H9 (cell line): ENCODE data around the gene LSS. TPM values are rescaled to one million over a fixed set of nuclear protein-coding genes. Genes with fewer than 3 reads are reported as not detected.

Experiments used
- DNase-seq: peaks from one replicate; pipeline ENCODE4 v3.0.0-alpha.2; 2017
- H2AFZ ChIP-seq: one replicate; pipeline ENCODE4 v1.6.1; 2013; ENCODE audit warnings: mild to moderate bottlenecking, low read length, control low read depth, moderate library complexity
- H2AK5ac ChIP-seq: 2 replicates; pipeline ENCODE4 v1.6.1; 2013; ENCODE audit warnings: low read length, control low read depth, mixed read lengths; ENCODE audit not compliant: insufficient read length
- H2BK120ac ChIP-seq: one replicate; pipeline ENCODE4 v1.6.1; 2013; ENCODE audit warnings: low read depth, mild to moderate bottlenecking, low read length, control low read depth, inconsistent platforms; ENCODE audit not compliant: poor library complexity, severe bottlenecking
- H2BK12ac ChIP-seq: 2 replicates; pipeline ENCODE4 v1.6.1; 2013; ENCODE audit warnings: low read length, control low read depth, mixed read lengths, low read depth; ENCODE audit not compliant: insufficient read length
- H2BK15ac ChIP-seq: 2 replicates; pipeline ENCODE4 v1.6.1; 2013; ENCODE audit warnings: low read depth, low read length, control low read depth
- H2BK20ac ChIP-seq: one replicate; pipeline ENCODE4 v1.6.1; 2013; ENCODE audit warnings: low read depth, mild to moderate bottlenecking, low read length, control low read depth, inconsistent platforms; ENCODE audit not compliant: poor library complexity, severe bottlenecking
- H2BK5ac ChIP-seq: 2 replicates; pipeline ENCODE4 v1.6.1; 2013; ENCODE audit warnings: low read length, control low read depth, mixed read lengths; ENCODE audit not compliant: insufficient read length
- H3K14ac ChIP-seq: 2 replicates; pipeline ENCODE4 v1.6.1; 2013; ENCODE audit warnings: low read length, control low read depth; ENCODE audit not compliant: insufficient read depth
- H3K18ac ChIP-seq: 2 replicates; pipeline ENCODE4 v1.6.1; 2013; ENCODE audit warnings: low read depth, mild to moderate bottlenecking, mixed read lengths, low read length, control low read depth; ENCODE audit not compliant: insufficient read length
- H3K23ac ChIP-seq: 2 replicates; pipeline ENCODE4 v1.6.1; 2013; ENCODE audit warnings: low read length, control low read depth, mixed read lengths, low read depth; ENCODE audit not compliant: insufficient read length
- H3K23me2 ChIP-seq: 2 replicates; pipeline ENCODE4 v1.6.1; 2013; ENCODE audit warnings: low read depth, mild to moderate bottlenecking, mixed read lengths, low read length, control low read depth; ENCODE audit not compliant: insufficient read length, poor library complexity, severe bottlenecking
- H3K27ac ChIP-seq: 2 replicates; pipeline ENCODE4 v1.5.1; 2013; ENCODE audit warnings: low read length, control low read depth, mixed read lengths, low read depth; ENCODE audit not compliant: insufficient read length
- H3K27me3 ChIP-seq: 2 replicates; pipeline ENCODE4 v1.6.1; 2013; ENCODE audit warnings: low read length, control low read depth, inconsistent platforms; ENCODE audit not compliant: insufficient read depth
- H3K4ac ChIP-seq: 2 replicates; pipeline ENCODE4 v1.6.1; 2013; ENCODE audit warnings: low read depth, mild to moderate bottlenecking, control low read depth, inconsistent platforms, low read length, moderate library complexity
- H3K4me1 ChIP-seq: 2 replicates; pipeline ENCODE4 v1.6.1; 2013; ENCODE audit warnings: low read length, control low read depth, inconsistent platforms; ENCODE audit not compliant: insufficient read depth
- H3K4me2 ChIP-seq: 2 replicates; pipeline ENCODE4 v1.6.1; 2013; ENCODE audit warnings: low read length, control low read depth, mixed read lengths; ENCODE audit not compliant: insufficient read length, insufficient read depth
- H3K56ac ChIP-seq: 2 replicates; pipeline ENCODE4 v1.6.1; 2013; ENCODE audit warnings: low read depth, mild to moderate bottlenecking, mixed read lengths, low read length, control low read depth; ENCODE audit not compliant: insufficient read length
- H3K79me1 ChIP-seq: 2 replicates; pipeline ENCODE4 v1.6.1; 2013; ENCODE audit warnings: low read depth, mild to moderate bottlenecking, moderate library complexity, low read length, control low read depth, inconsistent platforms; ENCODE audit not compliant: insufficient read depth, poor library complexity, severe bottlenecking
- H3K79me2 ChIP-seq: 2 replicates; pipeline ENCODE4 v1.6.1; 2013; ENCODE audit warnings: low read length, control low read depth, inconsistent platforms; ENCODE audit not compliant: insufficient read depth
- H3K9ac ChIP-seq: 2 replicates; pipeline ENCODE4 v1.6.1; 2013; ENCODE audit warnings: low read length, control low read depth, mixed read lengths; ENCODE audit not compliant: insufficient read length; ENCODE audit errors: extremely low read depth
- H3K9me3 ChIP-seq: one replicate; pipeline ENCODE4 v1.6.1; 2013; ENCODE audit warnings: low read depth, low read length, inconsistent platforms; ENCODE audit not compliant: control insufficient read depth
- H3T11ph ChIP-seq: one replicate; pipeline ENCODE4 v1.6.1; 2013; ENCODE audit warnings: mild to moderate bottlenecking, low read length, control low read depth, inconsistent platforms
- H4K20me1 ChIP-seq: one replicate; pipeline ENCODE4 v1.6.1; 2013; ENCODE audit not compliant: control insufficient read depth, insufficient read length, insufficient read depth
- H4K5ac ChIP-seq: 2 replicates; pipeline ENCODE4 v1.6.1; 2013; ENCODE audit warnings: low read depth, mild to moderate bottlenecking, mixed read lengths, low read length, control low read depth; ENCODE audit not compliant: insufficient read length
- H4K8ac ChIP-seq: replicated peaks from 2 replicates; pipeline ENCODE4 v1.6.1; 2013; ENCODE audit warnings: low read length, control low read depth, mixed read lengths, low read depth; ENCODE audit not compliant: insufficient read length
- H4K91ac ChIP-seq: 2 replicates; pipeline ENCODE4 v1.6.1; 2013; ENCODE audit warnings: low read depth, mild to moderate bottlenecking, moderate library complexity, mixed read lengths, low read length, control low read depth; ENCODE audit not compliant: insufficient read length
- H3K27ac Mint-ChIP-seq, 3 experiments: 2 replicates in 2 of 3; 3 replicates in 1 of 3; pipeline ENCODE4 v1.8.0; 2020 to 2021; ENCODE audit warnings: mixed read lengths in 3 of 3, mild to moderate bottlenecking in 1 of 3, moderate library complexity in 1 of 3
- H3K27me3 Mint-ChIP-seq: 2 replicates; pipeline ENCODE4 v1.8.0; 2021; ENCODE audit warnings: low read depth, mild to moderate bottlenecking, moderate library complexity, mixed read lengths
- H3K36me3 Mint-ChIP-seq, 3 experiments: 2 replicates in 2 of 3; 3 replicates in 1 of 3; pipeline ENCODE4 v1.8.0; 2020 to 2021; ENCODE audit warnings: low read depth in 3 of 3, mixed read lengths in 3 of 3; ENCODE audit not compliant: insufficient read depth in 1 of 3
- H3K4me1 Mint-ChIP-seq, 2 experiments: 2 replicates each; pipeline ENCODE4 v1.8.0; 2020; ENCODE audit warnings: mixed read lengths in 2 of 2
- H3K4me3 Mint-ChIP-seq, 2 experiments: 2 replicates in 1 of 2; 3 replicates in 1 of 2; pipeline ENCODE4 v1.8.0; 2020 to 2021; ENCODE audit warnings: mild to moderate bottlenecking in 2 of 2, mixed read lengths in 2 of 2, moderate library complexity in 1 of 2
- H3K9me3 Mint-ChIP-seq, 2 experiments: 2 replicates in 1 of 2; 3 replicates in 1 of 2; pipeline ENCODE4 v1.8.0; 2020; ENCODE audit warnings: mild to moderate bottlenecking in 2 of 2, mixed read lengths in 2 of 2, moderate library complexity in 1 of 2
- WGBS: extraction: QIAGEN DNeasy Blood & Tissue Kit; methylation state at CpG from one replicate; pipeline ENCODE4 v1.1.7; 2013; ENCODE audit warnings: missing lambda C conversion rate, low lambda C conversion rate, mixed read lengths; ENCODE audit not compliant: insufficient read length; ENCODE audit errors: extremely low coverage; 5-methylcytosine and 5-hydroxymethylcytosine counted together
- total RNA-seq: library from RNA; stranded (reverse); gene quantifications from 2 replicates; pipeline ENCODE4 v1.2.1, GENCODE V29; 2021
- TF ChIP-seq, protein P1 (sequence below): fragments of 200-600 bp; sonication (generic); conservative IDR thresholded peaks from 3 replicates; pipeline ENCODE4 v1.8.0; 2021; ENCODE audit warnings: antibody characterized with exemption, mild to moderate bottlenecking

LSS gene
- total RNA-seq, 1 experiment from 2014 or later: 69.2 TPM

GRCh38 chr21:46160657-46160906 is 68.0 kb downstream of the LSS start:
- Histone ChIP-seq H2AK5ac (no peak overlapping the region), H3K9ac (no peak overlapping the region), H4K5ac (no peak overlapping the region), H2BK20ac (no peak overlapping the region), H2BK12ac (no peak overlapping the region), H3K4me1 (no peaks in the 10 kb centered on the region), H2BK120ac (no peak overlapping the region), H3K4ac (no peak overlapping the region), H3K9me3 (no peaks in the 10 kb centered on the region), H2BK15ac (no peak overlapping the region), H3K27ac (no peak overlapping the region), H3K79me2 (no peaks in the 10 kb centered on the region), H3K4me2 (no peak overlapping the region), H3K23me2 (no peaks in the 10 kb centered on the region), H3T11ph (no peak overlapping the region), H4K91ac (no peak overlapping the region), H4K20me1 (no peaks in the 10 kb centered on the region), H3K79me1 (no peaks in the 10 kb centered on the region), H2AFZ (no peak overlapping the region), H3K27me3 (no peaks in the 10 kb centered on the region), H3K56ac (no peak overlapping the region), H3K23ac (no peak overlapping the region), H3K14ac (no peak overlapping the region), H2BK5ac (no peak overlapping the region), H4K8ac (no peak overlapping the region), H3K18ac (no peak overlapping the region)
- Mint-ChIP-seq H3K27me3 (no peaks in the 10 kb centered on the region), H3K9me3 (peaks cover 15 to 32% of the 10 kb centered on the region in 2 experiments), H3K36me3 (peaks cover 31 to 41% (median 34%) of the 10 kb centered on the region in 3 experiments), H3K4me3 (no peak overlapping the region), H3K27ac (no peak overlapping the region), H3K4me1 (no peaks in the 10 kb centered on the region)
- no CpG with 5 or more reads among the region's 22 CpGs for WGBS
- DNase-seq: no peak
- TF ChIP-seq, protein P1, sequence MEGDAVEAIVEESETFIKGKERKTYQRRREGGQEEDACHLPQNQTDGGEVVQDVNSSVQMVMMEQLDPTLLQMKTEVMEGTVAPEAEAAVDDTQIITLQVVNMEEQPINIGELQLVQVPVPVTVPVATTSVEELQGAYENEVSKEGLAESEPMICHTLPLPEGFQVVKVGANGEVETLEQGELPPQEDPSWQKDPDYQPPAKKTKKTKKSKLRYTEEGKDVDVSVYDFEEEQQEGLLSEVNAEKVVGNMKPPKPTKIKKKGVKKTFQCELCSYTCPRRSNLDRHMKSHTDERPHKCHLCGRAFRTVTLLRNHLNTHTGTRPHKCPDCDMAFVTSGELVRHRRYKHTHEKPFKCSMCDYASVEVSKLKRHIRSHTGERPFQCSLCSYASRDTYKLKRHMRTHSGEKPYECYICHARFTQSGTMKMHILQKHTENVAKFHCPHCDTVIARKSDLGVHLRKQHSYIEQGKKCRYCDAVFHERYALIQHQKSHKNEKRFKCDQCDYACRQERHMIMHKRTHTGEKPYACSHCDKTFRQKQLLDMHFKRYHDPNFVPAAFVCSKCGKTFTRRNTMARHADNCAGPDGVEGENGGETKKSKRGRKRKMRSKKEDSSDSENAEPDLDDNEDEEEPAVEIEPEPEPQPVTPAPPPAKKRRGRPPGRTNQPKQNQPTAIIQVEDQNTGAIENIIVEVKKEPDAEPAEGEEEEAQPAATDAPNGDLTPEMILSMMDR: no peak
